Uterus (tissue), 4 donors: ENCODE data around the gene C4BPB. TPM values are rescaled to one million over a fixed set of nuclear protein-coding genes. Genes with fewer than 3 reads are reported as not detected.

Experiments
- DNase-seq, 2 donors: peaks; one replicate each; pipeline ENCODE4 v3.0.0-alpha.2; 2019 to 2020
- H3K27ac ChIP-seq, 2 donors: fragments of 200-600 bp; sonication (generic); 1 replicate in 1 of 2; 2 replicates in 1 of 2; pipeline ENCODE4 v1.5.1; 2016 to 2018
- H3K27me3 ChIP-seq, 2 donors: fragments of 200-600 bp; sonication (generic); one replicate each; pipeline ENCODE4 v1.5.1; 2018 to 2019; ENCODE audit warnings: control low read depth in 1 of 2
- H3K36me3 ChIP-seq, 2 donors: fragments of 200-600 bp; sonication (generic); one replicate each; pipeline ENCODE4 v1.5.1; 2019; ENCODE audit warnings: control low read depth in 1 of 2
- H3K4me1 ChIP-seq, 2 donors: fragments of 200-600 bp; sonication (generic); one replicate each; pipeline ENCODE4 v1.5.1; 2018 to 2019; ENCODE audit warnings: control low read depth in 1 of 2
- H3K4me3 ChIP-seq, 2 donors: fragments of 200-600 bp; sonication (generic); 1 replicate in 1 of 2; 2 replicates in 1 of 2; pipeline ENCODE4 v1.5.1; 2018 to 2019; ENCODE audit warnings: mild to moderate bottlenecking in 1 of 2
- H3K9me3 ChIP-seq, 2 donors: fragments of 200-600 bp; sonication (generic); one replicate each; pipeline ENCODE4 v1.5.1; 2019; ENCODE audit warnings: control low read depth in 1 of 2
- POLR2A ChIP-seq, 2 donors: fragments of 450-650 bp; IDR thresholded peaks; one replicate each; pipeline ENCODE4 v1.6.1; 2016; ENCODE audit warnings: antibody characterized with exemption in 2 of 2, mild to moderate bottlenecking in 1 of 2, moderate library complexity in 1 of 2
- intact Hi-C: fragments of 100-400 bp; cut with DNase I; formaldehyde crosslinking; loops from one replicate; pipeline ENCODE4 v1.15.1; 2023; ENCODE audit warnings: low total_unique reads
- total RNA-seq, 4 donors: library from RNA; depleted of rRNA in 3 of 4; stranded (reverse); fragments of >200 nt in 3 of 4; gene quantifications; one replicate each; pipeline versions ENCODE4 v1.1.0 to v1.2.4, GENCODE V29; 2014 to 2023
- TF ChIP-seq, protein P1 (sequence below), 4 experiments: fragments of 200-600 bp in 2 of 4; fragments of 450-650 bp in 2 of 4; sonication (generic) in 2 of 4; IDR thresholded peaks; one replicate each; pipeline ENCODE4 v1.5.1; 2016 to 2019; ENCODE audit warnings: antibody characterized with exemption in 4 of 4, mild to moderate bottlenecking in 2 of 4, moderate library complexity in 1 of 4
- donor health status: DM: yes; HTN: yes; CAD: no.

Gene C4BPB
- total RNA-seq, 4 donors from 2014 or later = not detected

DNA sequence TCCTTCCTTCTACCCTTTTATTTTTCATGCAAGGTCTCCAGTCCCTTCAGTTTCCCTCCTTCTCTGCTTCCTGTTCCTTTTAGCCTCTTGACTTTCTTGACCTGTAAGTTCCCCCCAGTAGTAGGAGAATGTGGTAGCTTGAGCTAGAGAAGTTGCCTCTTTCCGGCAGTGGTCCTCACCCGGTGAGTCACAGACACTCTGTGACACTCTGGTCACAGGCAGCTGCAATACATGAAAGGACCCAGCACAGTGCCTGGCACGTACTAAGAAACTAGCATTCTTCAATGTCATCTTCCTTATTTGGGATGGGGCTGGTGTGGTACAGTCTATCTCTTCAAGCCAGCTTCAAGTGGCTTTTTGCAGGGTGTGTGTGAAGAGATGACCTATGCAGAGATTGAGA is 19.6 kb upstream of the C4BPB start:
- Histone ChIP-seq H3K27ac (no peak overlapping the region), H3K4me3 (no peak overlapping the region), H3K4me1 (no peaks in the 10 kb centered on the region), H3K36me3 (no peaks in the 10 kb centered on the region), H3K9me3 (no peaks in the 10 kb centered on the region), H3K27me3 (no peaks in the 10 kb centered on the region)
- intact Hi-C loops = no loop called here
- TF ChIP-seq POLR2A (IDR thresholded peaks at IDR 0.05) = no peak
- TF ChIP-seq, protein P1, sequence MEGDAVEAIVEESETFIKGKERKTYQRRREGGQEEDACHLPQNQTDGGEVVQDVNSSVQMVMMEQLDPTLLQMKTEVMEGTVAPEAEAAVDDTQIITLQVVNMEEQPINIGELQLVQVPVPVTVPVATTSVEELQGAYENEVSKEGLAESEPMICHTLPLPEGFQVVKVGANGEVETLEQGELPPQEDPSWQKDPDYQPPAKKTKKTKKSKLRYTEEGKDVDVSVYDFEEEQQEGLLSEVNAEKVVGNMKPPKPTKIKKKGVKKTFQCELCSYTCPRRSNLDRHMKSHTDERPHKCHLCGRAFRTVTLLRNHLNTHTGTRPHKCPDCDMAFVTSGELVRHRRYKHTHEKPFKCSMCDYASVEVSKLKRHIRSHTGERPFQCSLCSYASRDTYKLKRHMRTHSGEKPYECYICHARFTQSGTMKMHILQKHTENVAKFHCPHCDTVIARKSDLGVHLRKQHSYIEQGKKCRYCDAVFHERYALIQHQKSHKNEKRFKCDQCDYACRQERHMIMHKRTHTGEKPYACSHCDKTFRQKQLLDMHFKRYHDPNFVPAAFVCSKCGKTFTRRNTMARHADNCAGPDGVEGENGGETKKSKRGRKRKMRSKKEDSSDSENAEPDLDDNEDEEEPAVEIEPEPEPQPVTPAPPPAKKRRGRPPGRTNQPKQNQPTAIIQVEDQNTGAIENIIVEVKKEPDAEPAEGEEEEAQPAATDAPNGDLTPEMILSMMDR (IDR thresholded peaks at IDR 0.05) = no peak
- no peak for DNase-seq

DNA sequence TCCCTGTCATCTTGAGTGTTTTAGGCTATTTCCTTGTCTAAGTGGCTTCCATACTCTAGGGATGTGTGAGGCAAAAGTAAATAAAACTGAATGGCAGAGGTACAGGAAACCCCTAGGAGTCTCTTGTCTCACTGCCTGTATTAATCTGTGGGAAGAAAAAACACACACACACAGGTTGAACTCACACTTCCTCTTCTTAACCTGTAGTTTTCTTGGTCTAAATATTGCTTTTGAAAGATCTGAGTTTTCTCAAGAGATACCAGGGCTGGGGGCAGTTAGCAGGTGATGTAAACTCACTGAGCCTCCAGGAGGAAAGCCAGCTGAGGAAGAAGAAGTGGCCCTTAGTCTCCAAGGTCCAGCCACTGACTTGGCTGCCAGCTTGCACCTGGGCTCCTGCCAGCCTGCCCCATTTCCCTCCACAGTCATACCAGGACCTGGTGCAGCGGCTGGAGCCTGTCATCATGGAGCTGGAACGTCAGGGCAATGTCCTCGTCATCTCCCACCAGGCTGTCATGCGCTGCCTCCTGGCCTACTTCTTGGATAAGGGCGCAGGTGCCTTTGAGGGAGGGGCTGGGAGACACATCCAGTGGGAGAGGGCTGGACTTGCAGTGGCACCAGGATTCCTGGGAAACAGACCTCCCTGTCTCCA is 18.7 kb upstream of the C4BPB start:
- Histone ChIP-seq H3K27ac (no peak overlapping the region), H3K36me3 (no peaks in the 10 kb centered on the region), H3K4me3 (no peak overlapping the region), H3K4me1 (no peaks in the 10 kb centered on the region), H3K9me3 (no peaks in the 10 kb centered on the region), H3K27me3 (no peaks in the 10 kb centered on the region)
- intact Hi-C loops = no loop called here
- no peak for TF ChIP-seq POLR2A (IDR thresholded peaks at IDR 0.05)
- no peak for DNase-seq

DNA sequence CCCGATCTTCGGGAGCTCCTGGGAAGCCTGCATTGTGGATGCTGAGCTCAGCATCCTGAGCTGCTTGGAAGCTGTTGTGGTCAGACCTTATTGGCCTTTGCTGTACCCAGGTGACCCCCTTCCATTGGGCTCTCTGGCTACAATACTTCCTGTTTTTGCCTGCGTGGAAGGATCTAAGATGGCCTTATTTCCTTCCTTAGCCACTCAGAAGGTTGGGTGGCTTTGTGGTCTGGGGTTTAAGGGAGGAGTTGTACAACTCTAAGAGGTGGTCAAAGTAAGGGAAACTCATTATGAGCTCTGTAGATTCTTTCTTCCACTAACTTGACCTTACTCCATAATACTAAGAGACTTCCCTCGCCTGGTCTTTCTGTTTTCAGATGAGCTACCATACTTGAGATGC is 17.8 kb upstream of the C4BPB start:
- no peak overlapping the region for H3K4me3 ChIP-seq
- intact Hi-C loops = no loop called here
- no peak for DNase-seq
- no peaks in the 10 kb centered on the region for H3K36me3 ChIP-seq
- H3K4me1 ChIP-seq = no peaks in the 10 kb centered on the region
- TF ChIP-seq POLR2A (IDR thresholded peaks at IDR 0.05) = no peak
- TF ChIP-seq, protein P1 (IDR thresholded peaks at IDR 0.05) = no peak
- H3K9me3 ChIP-seq = no peaks in the 10 kb centered on the region
- no peaks in the 10 kb centered on the region for H3K27me3 ChIP-seq
- no peak overlapping the region for H3K27ac ChIP-seq

DNA sequence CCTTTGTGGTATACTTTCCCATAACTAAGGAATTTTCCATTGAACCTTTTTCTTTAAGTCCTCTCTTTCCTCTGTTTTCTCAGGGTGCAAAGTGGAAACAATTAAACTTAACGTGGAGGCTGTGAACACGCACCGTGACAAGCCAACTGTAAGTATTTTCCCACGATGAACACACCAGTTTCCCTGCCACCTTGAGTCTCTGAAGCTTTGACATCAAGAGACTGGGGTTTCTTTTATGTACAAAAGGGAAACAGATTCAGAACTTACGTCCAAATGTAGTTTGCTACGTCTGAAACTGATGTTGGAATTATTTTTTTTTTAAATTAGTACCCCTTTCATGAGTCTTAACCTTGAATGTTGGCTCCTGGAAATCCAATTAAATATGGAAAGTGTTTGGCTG is 17.2 kb upstream of the C4BPB start:
- Histone ChIP-seq H3K4me1 (no peaks in the 10 kb centered on the region), H3K27me3 (no peaks in the 10 kb centered on the region), H3K36me3 (no peaks in the 10 kb centered on the region), H3K27ac (no peak overlapping the region), H3K9me3 (no peaks in the 10 kb centered on the region), H3K4me3 (no peak overlapping the region)
- no peak for DNase-seq
- intact Hi-C loops = no loop called here
- TF ChIP-seq POLR2A (IDR thresholded peaks at IDR 0.05) = no peak
- TF ChIP-seq, protein P1 (IDR thresholded peaks at IDR 0.05) = no peak

DNA sequence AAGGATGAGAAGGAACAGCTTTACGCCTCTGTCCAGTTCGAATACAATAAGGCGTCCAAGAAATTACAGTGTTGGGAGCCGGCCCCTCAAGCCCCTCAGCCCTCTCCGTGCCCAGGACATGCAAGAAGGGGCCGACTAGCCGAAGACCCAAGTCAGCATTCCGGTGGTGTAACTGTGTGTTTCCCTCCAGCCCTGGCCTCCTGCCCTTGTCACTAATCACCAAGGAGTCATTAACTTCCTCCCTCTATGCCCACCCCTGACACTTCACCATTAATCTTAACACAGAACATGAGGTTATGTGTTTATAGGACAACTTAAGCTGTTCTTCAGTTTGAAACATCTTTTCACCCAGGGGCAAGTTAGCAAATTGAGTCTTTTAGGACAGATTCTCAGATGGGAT is 16.4 kb upstream of the C4BPB start:
- H3K27me3 ChIP-seq = no peaks in the 10 kb centered on the region
- H3K27ac ChIP-seq = no peak overlapping the region
- no peak for TF ChIP-seq POLR2A (IDR thresholded peaks at IDR 0.05)
- TF ChIP-seq, protein P1 (IDR thresholded peaks at IDR 0.05) = no peak
- no peaks in the 10 kb centered on the region for H3K9me3 ChIP-seq
- H3K36me3 ChIP-seq = no peaks in the 10 kb centered on the region
- H3K4me1 ChIP-seq = no peaks in the 10 kb centered on the region
- no peak for DNase-seq
- H3K4me3 ChIP-seq = no peak overlapping the region
- intact Hi-C loops = no loop called here
